Peyer's patch (tissue), 4 donors: Measurements from ENCODE around the gene KCNMA1. TPM values are rescaled to one million over a fixed set of nuclear protein-coding genes. Genes with fewer than 3 reads are reported as not detected.

Source experiments
- DNase-seq, 3 donors: peaks; one replicate each; pipeline ENCODE4 v3.0.0-alpha.2; 2017 to 2019
- H3K27ac ChIP-seq, 4 donors: fragments of 200-600 bp; sonication (generic); one replicate each; pipeline ENCODE4 v1.5.1; 2016 to 2019
- H3K27me3 ChIP-seq, 2 donors: fragments of 200-600 bp; sonication (generic); one replicate each; pipeline ENCODE4 v1.5.1; 2019
- H3K36me3 ChIP-seq, 3 donors: fragments of 200-600 bp; sonication (generic); one replicate each; pipeline ENCODE4 v1.5.1; 2016 to 2019
- H3K4me1 ChIP-seq, 4 donors: fragments of 200-600 bp; sonication (generic); one replicate each; pipeline ENCODE4 v1.5.1; 2016 to 2019
- H3K4me3 ChIP-seq, 4 donors: fragments of 200-600 bp; sonication (generic); 1 replicate in 3 of 4; 2 replicates in 1 of 4; pipeline ENCODE4 v1.5.1; 2016 to 2019; ENCODE audit warnings: mild to moderate bottlenecking in 1 of 4
- H3K9me3 ChIP-seq, 4 donors: fragments of 200-600 bp; sonication (generic); one replicate each; pipeline ENCODE4 v1.5.1; 2016 to 2019; ENCODE audit warnings: mild to moderate bottlenecking in 1 of 4
- POLR2A ChIP-seq, 2 donors: fragments of 450-650 bp; IDR thresholded peaks; one replicate each; pipeline ENCODE4 v1.5.1; 2017; ENCODE audit warnings: antibody characterized with exemption in 2 of 2, mild to moderate bottlenecking in 2 of 2, moderate library complexity in 2 of 2
- total RNA-seq, 4 donors: library from RNA; depleted of rRNA; stranded (reverse); fragments of >200 nt; gene quantifications; one replicate each; pipeline ENCODE4 v1.1.0, GENCODE V29; 2016
- TF ChIP-seq, protein P1 (sequence below), 6 experiments: fragments of 450-650 bp in 4 of 6; fragments of 200-600 bp in 2 of 6; sonication (generic) in 1 of 6; IDR thresholded peaks; one replicate each; pipeline ENCODE4 v1.5.1; 2017 to 2019; ENCODE audit warnings: antibody characterized with exemption in 6 of 6, mild to moderate bottlenecking in 3 of 6, moderate library complexity in 1 of 6

KCNMA1 gene
- total RNA-seq, 4 donors from 2014 or later = 17.8 to 29.1 (median 23.9) TPM

DNA sequence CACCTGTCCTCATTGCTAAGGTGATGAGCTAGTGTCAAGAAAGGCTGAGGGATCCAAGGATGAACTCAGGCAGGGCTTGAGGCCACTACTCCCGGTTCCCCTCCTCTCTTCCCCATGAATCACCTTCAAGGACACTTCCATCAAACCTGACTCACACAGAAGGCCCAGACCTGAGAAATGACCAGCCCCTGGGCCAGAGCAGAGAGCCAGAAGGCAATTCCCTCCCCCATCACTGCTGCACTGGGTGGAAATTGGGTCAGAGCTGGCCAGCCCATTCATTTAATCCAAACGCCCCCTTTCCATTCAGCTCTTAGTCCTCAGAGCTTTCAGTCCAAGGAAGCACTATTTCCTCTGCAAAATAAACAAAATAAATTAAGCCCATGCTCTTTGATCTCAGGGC is 182.0 kb downstream of the KCNMA1 start:
- no peak overlapping the region for H3K27ac ChIP-seq

DNA sequence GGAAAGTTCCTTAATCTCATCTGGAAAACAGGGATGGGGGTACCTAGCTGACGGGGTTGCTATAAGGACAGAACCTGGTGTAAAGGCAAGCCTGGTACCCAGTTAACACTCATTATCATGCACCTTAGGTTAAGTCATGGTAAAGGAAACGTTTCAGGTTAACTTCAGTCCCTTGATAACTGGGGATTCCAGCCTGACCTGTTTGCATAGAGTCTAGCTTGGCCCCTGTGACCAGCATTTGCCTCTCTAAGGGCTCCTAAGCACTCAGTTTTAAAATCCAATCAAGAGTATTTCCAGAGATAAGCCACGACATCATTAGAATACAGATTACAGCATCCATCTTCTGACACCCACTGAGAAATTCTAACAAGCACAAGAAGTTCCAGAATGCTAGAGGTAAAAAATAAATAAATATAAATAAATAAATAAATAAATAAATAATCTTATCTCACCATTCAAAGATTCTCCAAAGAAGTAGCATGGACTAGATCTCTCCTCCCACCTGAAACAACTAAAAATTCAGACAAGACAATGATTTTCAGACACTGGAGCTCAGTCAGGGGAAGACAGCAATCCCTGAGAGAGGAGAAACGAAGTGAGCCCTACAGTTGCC is 184.6 kb downstream of the KCNMA1 start:
- no peak for DNase-seq
- H3K4me1 ChIP-seq = no peaks in the 10 kb centered on the region
- no peaks in the 10 kb centered on the region for H3K27me3 ChIP-seq
- H3K9me3 ChIP-seq = no peaks in the 10 kb centered on the region
- H3K27ac ChIP-seq = no peak overlapping the region
- H3K36me3 ChIP-seq = no peaks in the 10 kb centered on the region
- H3K4me3 ChIP-seq = no peak overlapping the region
- TF ChIP-seq, protein P1, sequence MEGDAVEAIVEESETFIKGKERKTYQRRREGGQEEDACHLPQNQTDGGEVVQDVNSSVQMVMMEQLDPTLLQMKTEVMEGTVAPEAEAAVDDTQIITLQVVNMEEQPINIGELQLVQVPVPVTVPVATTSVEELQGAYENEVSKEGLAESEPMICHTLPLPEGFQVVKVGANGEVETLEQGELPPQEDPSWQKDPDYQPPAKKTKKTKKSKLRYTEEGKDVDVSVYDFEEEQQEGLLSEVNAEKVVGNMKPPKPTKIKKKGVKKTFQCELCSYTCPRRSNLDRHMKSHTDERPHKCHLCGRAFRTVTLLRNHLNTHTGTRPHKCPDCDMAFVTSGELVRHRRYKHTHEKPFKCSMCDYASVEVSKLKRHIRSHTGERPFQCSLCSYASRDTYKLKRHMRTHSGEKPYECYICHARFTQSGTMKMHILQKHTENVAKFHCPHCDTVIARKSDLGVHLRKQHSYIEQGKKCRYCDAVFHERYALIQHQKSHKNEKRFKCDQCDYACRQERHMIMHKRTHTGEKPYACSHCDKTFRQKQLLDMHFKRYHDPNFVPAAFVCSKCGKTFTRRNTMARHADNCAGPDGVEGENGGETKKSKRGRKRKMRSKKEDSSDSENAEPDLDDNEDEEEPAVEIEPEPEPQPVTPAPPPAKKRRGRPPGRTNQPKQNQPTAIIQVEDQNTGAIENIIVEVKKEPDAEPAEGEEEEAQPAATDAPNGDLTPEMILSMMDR (IDR thresholded peaks at IDR 0.05) = no peak
- no peak for TF ChIP-seq POLR2A (IDR thresholded peaks at IDR 0.05)

More for the DNA sequence above, 182.0 kb downstream of the KCNMA1 start:
- Histone ChIP-seq H3K36me3 (no peaks in the 10 kb centered on the region), H3K9me3 (no peaks in the 10 kb centered on the region), H3K27me3 (no peaks in the 10 kb centered on the region), H3K4me1 (no peaks in the 10 kb centered on the region), H3K4me3 (no peak overlapping the region)
- TF ChIP-seq POLR2A (IDR thresholded peaks at IDR 0.05) = no peak
- TF ChIP-seq, protein P1 (IDR thresholded peaks at IDR 0.05) = no peak
- DNase-seq = no peak

DNA sequence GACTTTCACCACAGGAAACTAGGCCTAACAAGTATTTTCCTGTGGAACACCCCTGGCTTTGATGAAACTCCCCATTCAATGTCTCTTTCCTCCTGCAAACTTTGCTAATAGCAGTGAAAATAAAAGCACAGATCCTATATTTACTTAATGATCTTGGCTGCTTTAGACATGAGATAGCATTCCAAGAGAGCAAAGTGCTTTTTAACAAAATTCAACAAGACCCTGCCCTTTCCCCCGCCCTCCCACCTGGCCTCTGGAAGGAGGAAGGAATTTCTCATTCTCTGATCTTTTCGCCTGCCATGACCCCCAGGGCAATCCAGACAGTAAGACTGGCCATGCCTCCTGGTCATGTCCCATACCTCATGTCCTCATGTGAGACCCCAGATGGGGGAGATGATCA is 185.7 kb downstream of the KCNMA1 start:
- H3K27ac ChIP-seq = no peak overlapping the region
- TF ChIP-seq POLR2A (IDR thresholded peaks at IDR 0.05) = no peak
- TF ChIP-seq, protein P1 (IDR thresholded peaks at IDR 0.05) = no peak
- H3K27me3 ChIP-seq = no peaks in the 10 kb centered on the region
- H3K36me3 ChIP-seq = no peaks in the 10 kb centered on the region
- no peaks in the 10 kb centered on the region for H3K9me3 ChIP-seq
- DNase-seq = no peak
- no peak overlapping the region for H3K4me3 ChIP-seq
- H3K4me1 ChIP-seq = no peaks in the 10 kb centered on the region

DNA sequence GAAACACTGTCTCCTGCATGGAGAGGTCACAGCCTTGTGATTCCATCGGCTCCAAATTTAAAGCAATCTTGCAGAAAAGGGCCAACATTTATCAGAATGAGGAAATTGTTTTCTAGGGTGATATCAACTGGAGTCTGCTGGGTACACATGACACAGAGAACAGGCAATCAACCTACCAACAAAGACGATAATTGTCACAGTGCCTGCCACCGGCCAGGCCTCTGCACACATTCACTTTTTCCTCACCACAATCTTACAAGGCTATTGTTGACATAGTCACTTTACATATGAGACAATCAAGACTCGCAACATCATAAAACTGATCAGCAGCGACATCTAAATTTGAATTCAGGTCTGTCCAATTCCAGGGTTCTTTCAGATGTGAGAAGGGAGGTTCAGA is 189.4 kb downstream of the KCNMA1 start:
- TF ChIP-seq POLR2A (IDR thresholded peaks at IDR 0.05) = no peak
- TF ChIP-seq, protein P1 (IDR thresholded peaks at IDR 0.05) = no peak
- Histone ChIP-seq H3K27ac (no peak overlapping the region), H3K36me3 (no peaks in the 10 kb centered on the region), H3K4me1 (no peaks in the 10 kb centered on the region), H3K4me3 (no peak overlapping the region), H3K27me3 (no peaks in the 10 kb centered on the region), H3K9me3 (no peaks in the 10 kb centered on the region)
- no peak for DNase-seq

DNA sequence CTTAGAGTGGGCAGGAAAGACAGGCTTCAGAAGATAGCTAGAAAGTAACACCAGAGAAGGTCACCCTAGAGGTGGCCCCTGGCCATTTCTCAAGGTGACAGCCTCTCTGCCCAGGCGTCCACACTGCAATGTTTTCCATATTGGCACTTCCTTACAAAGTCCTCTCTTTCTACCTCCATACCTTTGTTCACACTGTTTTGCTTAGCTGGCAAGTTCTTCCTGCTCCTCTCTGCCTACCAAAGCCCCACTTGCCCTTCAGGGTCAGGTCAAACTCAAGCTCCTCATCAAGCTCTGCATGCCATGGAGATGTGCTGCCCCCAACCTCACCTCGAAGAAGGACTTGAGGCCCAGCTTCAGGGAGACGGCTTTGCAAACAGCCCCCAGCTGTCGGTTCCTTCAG is 190.9 kb downstream of the KCNMA1 start:
- H3K27me3 ChIP-seq = no peaks in the 10 kb centered on the region
- no peaks in the 10 kb centered on the region for H3K4me1 ChIP-seq
- DNase-seq = no peak
- no peaks in the 10 kb centered on the region for H3K36me3 ChIP-seq
- no peak overlapping the region for H3K27ac ChIP-seq
- H3K9me3 ChIP-seq = no peaks in the 10 kb centered on the region
- no peak for TF ChIP-seq POLR2A (IDR thresholded peaks at IDR 0.05)
- TF ChIP-seq, protein P1 (IDR thresholded peaks at IDR 0.05) = no peak
- H3K4me3 ChIP-seq = no peak overlapping the region

DNA sequence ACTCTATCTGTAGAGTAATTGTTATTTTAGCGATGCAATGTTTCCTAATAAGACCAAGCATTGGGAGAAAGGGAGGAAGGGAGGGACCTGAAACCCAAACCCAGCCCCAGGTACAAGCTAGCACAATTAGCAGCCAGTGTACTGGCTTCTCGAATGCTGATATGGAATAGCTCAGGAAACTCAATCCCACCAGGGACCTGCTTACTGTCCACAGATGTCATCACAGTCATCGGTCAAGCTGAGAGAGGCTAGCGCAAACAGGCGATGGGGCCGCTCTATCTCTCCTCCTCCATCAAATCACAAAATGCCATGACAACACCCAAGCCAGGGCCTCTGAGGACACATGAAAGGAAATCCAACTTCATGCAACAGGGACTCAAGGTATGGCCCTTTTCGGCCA is 192.1 kb downstream of the KCNMA1 start:
- H3K36me3 ChIP-seq = no peaks in the 10 kb centered on the region
- no peaks in the 10 kb centered on the region for H3K4me1 ChIP-seq
- no peak overlapping the region for H3K4me3 ChIP-seq
- H3K9me3 ChIP-seq = no peaks in the 10 kb centered on the region
- TF ChIP-seq POLR2A (IDR thresholded peaks at IDR 0.05) = no peak
- TF ChIP-seq, protein P1 (IDR thresholded peaks at IDR 0.05) = no peak
- no peak for DNase-seq
- no peaks in the 10 kb centered on the region for H3K27me3 ChIP-seq
- no peak overlapping the region for H3K27ac ChIP-seq
